HepG2 (cell line): ENCODE measurements around the gene SUN5. TPM values are rescaled to one million over a fixed set of nuclear protein-coding genes. Genes with fewer than 3 reads are reported as not detected.

ENCODE experiments used
- ATAC-seq: fragments of 200-7000 bp; cut with Tn5 transposase; 3 replicates; pipeline ENCODE4 v1.9.1; 2020; ENCODE audit warnings: mild to moderate bottlenecking, moderate library complexity
- BruUV-seq: library from RNA; stranded (reverse); fragments of 400-500 nt; replicated peaks from 2 replicates; lab custom pipeline; 2021; lab: Mats Ljungman, UMichigan
- CTCF ChIA-PET: fragments of 300-600 bp; formaldehyde crosslinking; extraction: SDS; loops from one replicate; lab custom pipeline; 2021; ENCODE audit warnings: low total read pairs, inconsistent platforms, low intra/inter-chr PET ratio; lab: Yijun Ruan, JAX
- POLR2A ChIA-PET: fragments of 350-600 bp; sonication (Branson Sonifier 250); formaldehyde crosslinking; loops from one replicate; lab custom pipeline; 2020; ENCODE audit warnings: antibody characterized with exemption, inconsistent platforms; lab: Yijun Ruan, JAX
- DNase-seq: peaks from one replicate; pipeline ENCODE4 v3.0.0-alpha.2; 2015; ENCODE audit warnings: low spot score
- FAIRE-seq: peaks from 3 replicates; lab custom pipeline; 2011; peaks lifted over from hg19 to GRCh38; lab: Jason Lieb, UNC
- H2AFZ ChIP-seq: one replicate; pipeline ENCODE4 v1.6.1; 2011; ENCODE audit warnings: low read length, inconsistent platforms
- H3K27ac ChIP-seq: fragments of 300-600 bp; 3 replicates; pipeline ENCODE4 v1.8.0; 2011; ENCODE audit warnings: mixed run types, mild to moderate bottlenecking, mixed read lengths, low read length, inconsistent platforms; ENCODE audit not compliant: insufficient read depth; ENCODE audit errors: extremely low read length
- H3K27me3 ChIP-seq, 2 experiments: fragments of 200-600 bp in 1 of 2; 2 replicates in 1 of 2; 3 replicates in 1 of 2; pipeline versions ENCODE4 v1.6.0 to v1.8.0; 2011; ENCODE audit warnings: low read length in 2 of 2, mild to moderate bottlenecking in 2 of 2, moderate library complexity in 2 of 2, inconsistent platforms in 1 of 2; ENCODE audit not compliant: insufficient read depth in 2 of 2, control insufficient read depth in 1 of 2
- H3K36me3 ChIP-seq, 2 experiments: fragments of 200-600 bp in 1 of 2; replicated peaks in 1 of 2; 2 replicates in 1 of 2; 3 replicates in 1 of 2; pipeline versions ENCODE4 v1.5.1 to v1.8.0; 2011; ENCODE audit warnings: low read length in 2 of 2, inconsistent platforms in 1 of 2; ENCODE audit not compliant: insufficient read depth in 2 of 2, control insufficient read depth in 1 of 2
- H3K4me1 ChIP-seq: 2 replicates; pipeline ENCODE4 v1.5.1; 2012; ENCODE audit warnings: low read length, inconsistent platforms; ENCODE audit not compliant: insufficient read depth
- H3K4me2 ChIP-seq: 2 replicates; pipeline ENCODE4 v1.6.0; 2011; ENCODE audit warnings: low read depth, low read length, inconsistent platforms
- H3K4me3 ChIP-seq, 3 experiments: fragments of 200-600 bp in 1 of 3; sonication (generic), shearing (Covaris generic) in 1 of 3; replicated peaks in 1 of 3; 2 replicates each; pipeline ENCODE4 v1.5.1; 2011 to 2016; ENCODE audit warnings: low read length in 3 of 3, inconsistent platforms in 2 of 3, low read depth in 2 of 3, mild to moderate bottlenecking in 2 of 3, control low read depth in 1 of 3, mixed read lengths in 1 of 3; ENCODE audit not compliant: insufficient read depth in 1 of 3
- H3K79me2 ChIP-seq: one replicate; pipeline ENCODE4 v1.6.1; 2011; ENCODE audit warnings: low read length, inconsistent platforms; ENCODE audit not compliant: insufficient read depth
- H3K9ac ChIP-seq: 2 replicates; pipeline ENCODE4 v1.6.0; 2011; ENCODE audit warnings: mild to moderate bottlenecking, low read depth, low read length, inconsistent platforms; ENCODE audit not compliant: insufficient read depth
- H3K9me3 ChIP-seq: 2 replicates; pipeline ENCODE4 v1.5.1; 2012; ENCODE audit warnings: mild to moderate bottlenecking, low read length
- H4K20me1 ChIP-seq: 2 replicates; pipeline ENCODE4 v1.6.0; 2011; ENCODE audit warnings: inconsistent platforms, mild to moderate bottlenecking, low read length, moderate library complexity; ENCODE audit not compliant: insufficient read depth
- AKAP8 ChIP-seq: sonication (generic); formaldehyde crosslinking; IDR thresholded peaks from 2 replicates; pipeline ENCODE4 v1.5.1; 2020; ENCODE audit warnings: mild to moderate bottlenecking, missing genetic modification reagents
- CREM ChIP-seq, 2 experiments: sonication (generic) in 1 of 2; formaldehyde crosslinking in 1 of 2; IDR thresholded peaks; 2 replicates each; pipeline versions ENCODE4 v1.4.0 to v1.6.1; 2016 to 2020; ENCODE audit warnings: antibody characterized with exemption in 1 of 2, mild to moderate bottlenecking in 1 of 2, missing genetic modification reagents in 1 of 2
- FOSL2 ChIP-seq: sonication (generic); formaldehyde crosslinking; IDR thresholded peaks from 2 replicates; pipeline ENCODE4 v1.4.0; 2020; ENCODE audit warnings: missing genetic modification reagents
- HOXA9 ChIP-seq: sonication (generic); formaldehyde crosslinking; IDR thresholded peaks from 2 replicates; pipeline ENCODE4 v1.8.1; 2022; ENCODE audit warnings: missing genetic modification reagents, mild to moderate bottlenecking, moderate library complexity, borderline replicate concordance
- JUN ChIP-seq: sonication (generic); formaldehyde crosslinking; IDR thresholded peaks from 2 replicates; pipeline ENCODE4 v1.4.0; 2020; ENCODE audit warnings: mild to moderate bottlenecking, missing genetic modification reagents
- NBN ChIP-seq: fragments of 450-650 bp; conservative IDR thresholded peaks from 2 replicates; pipeline ENCODE4 v1.6.1; 2017
- TBP ChIP-seq: sonication (generic); formaldehyde crosslinking; IDR thresholded peaks from 2 replicates; pipeline ENCODE4 v1.5.0; 2020; ENCODE audit warnings: missing genetic modification reagents
- XRCC5 ChIP-seq: fragments of 200-400 bp; formaldehyde crosslinking; optimal IDR thresholded peaks from 2 replicates; pipeline ENCODE3; 2017; ENCODE audit warnings: mild to moderate bottlenecking, low read length
- ZSCAN29 ChIP-seq: sonication (generic); formaldehyde crosslinking; conservative IDR thresholded peaks from 2 replicates; pipeline ENCODE4 v1.4.0; 2020; ENCODE audit warnings: mild to moderate bottlenecking, missing genetic modification reagents
- WGBS: methylation state at CpG from one replicate; pipeline ENCODE4 v1.1.6; 2017; ENCODE audit warnings: low lambda C conversion rate; 5-methylcytosine and 5-hydroxymethylcytosine counted together
- in situ Hi-C: cut with HindIII; loops from 2 replicates; pipeline ENCODE4 v1.10.0; 2017; ENCODE audit warnings: low pct_unique_long_range_greater_than_20kb; ENCODE audit not compliant: extremely low pct_ligation_motif_present
- intact Hi-C: fragments of 100-400 bp; cut with micrococcal nuclease; formaldehyde crosslinking; loops from one replicate; pipeline ENCODE4 v1.10.0; 2022; ENCODE audit not compliant: unreplicated experiment
- polyA plus RNA-seq, 8 experiments: library from polyadenylated mRNA; depleted of rRNA in 3 of 8; stranded (reverse) in 7 of 8; unstranded in 1 of 8; fragments of >200 nt; fragmentation: Illumina TruSeq in 4 of 8; extraction: Trizol in 4 of 8; gene quantifications; 2 replicates each; pipeline versions ENCODE4 v1.2.1 to v1.2.3, GENCODE V29; 2011 to 2016; ENCODE audit warnings: low read depth in 4 of 8, missing spikeins in 1 of 8, mixed read lengths in 1 of 8; ENCODE audit not compliant: insufficient read depth in 1 of 8
- total RNA-seq, 5 experiments: library from RNA; depleted of rRNA; stranded (reverse); fragments of >200 nt; fragmentation: Illumina TruSeq; extraction: Trizol; gene quantifications; 2 replicates each; pipeline ENCODE4 v1.2.3, GENCODE V29; 2016; ENCODE audit warnings: low read depth in 1 of 5
- TF ChIP-seq, protein P1 (sequence below): sonication (generic); formaldehyde crosslinking; IDR thresholded peaks from 2 replicates; pipeline ENCODE4 v1.4.0; 2020; ENCODE audit warnings: missing genetic modification reagents, borderline replicate concordance
- TF ChIP-seq, protein P2 (sequence below): IDR thresholded peaks from 2 replicates; pipeline ENCODE4 v1.6.1; 2016; ENCODE audit warnings: missing genetic modification reagents, missing compliant biosample characterization
- TF ChIP-seq, protein P3 (sequence below): sonication (generic); formaldehyde crosslinking; IDR thresholded peaks from 2 replicates; pipeline ENCODE4 v1.5.1; 2020; ENCODE audit warnings: missing genetic modification reagents, mild to moderate bottlenecking, borderline replicate concordance
- TF ChIP-seq, protein P4 (sequence below): IDR thresholded peaks from 2 replicates; pipeline ENCODE4 v1.4.0; 2020; ENCODE audit warnings: mild to moderate bottlenecking, missing genetic modification reagents
- TF ChIP-seq, protein P5 (sequence below): sonication (generic); formaldehyde crosslinking; IDR thresholded peaks from 2 replicates; pipeline ENCODE4 v1.8.1; 2023; ENCODE audit warnings: mild to moderate bottlenecking, missing genetic modification reagents

SUN5 gene
- total and polyA plus RNA-seq, 2 of the 13 experiments (the other 11 are each of a cell fraction or from before 2014, with no cell fraction given) = not detected

DNA sequence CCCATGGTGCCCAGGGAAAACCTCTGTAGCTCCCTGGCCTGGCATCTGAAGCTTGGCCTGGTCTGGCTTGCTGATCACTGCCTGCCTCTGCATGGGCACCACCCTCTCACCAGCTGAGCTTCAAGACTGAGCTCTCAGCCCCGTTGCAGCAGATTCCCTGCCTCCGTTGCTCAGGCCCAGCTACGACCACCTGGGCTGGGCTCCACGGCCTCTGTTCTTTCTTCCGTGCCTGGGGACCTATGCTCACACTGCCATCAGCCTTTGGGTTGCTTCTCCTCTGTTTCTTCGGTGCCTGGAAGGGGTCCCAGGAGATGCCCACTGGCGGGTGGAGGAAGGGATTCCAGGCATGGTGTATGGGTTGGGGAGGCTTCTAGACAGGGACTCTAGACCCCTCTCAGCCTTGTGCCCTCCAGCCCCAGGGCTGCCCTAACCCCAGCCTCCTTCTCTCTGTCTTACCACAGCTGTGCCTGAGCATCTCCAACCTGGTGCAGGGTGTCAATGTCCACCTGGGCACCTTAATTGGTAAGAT lies 12.4 kb upstream of the SUN5 start:
- Histone ChIP-seq H3K36me3 (peaks cover 68 to 94% of the 10 kb centered on the region in 2 experiments), H3K9me3 (no peaks in the 10 kb centered on the region), H3K4me1 (peaks cover 16% of the 10 kb centered on the region), H3K79me2 (no peaks in the 10 kb centered on the region), H3K9ac (no peak overlapping the region; the same call in 1 of the 2 replicates), H3K4me3 (no peak overlapping the region), H3K4me2 (no peak overlapping the region), H4K20me1 (peaks cover 21% of the 10 kb centered on the region; the same call in 1 of the 2 replicates), H2AFZ (no peak overlapping the region), H3K27ac (peak overlapping the region; percentile 3), H3K27me3 (no peaks in the 10 kb centered on the region)
- in situ Hi-C loops = no loop called here
- intact Hi-C loops = no loop called here
- ChIA-PET POLR2A (interaction anchor here (2.8 kb wide), 1 partner anchor 10 kb away, joined by 9 read pairs; no protein-coding TSS in a partner anchor), CTCF (no interaction called here)
- BruUV-seq = no TSS peak
- no peak for FAIRE-seq
- ATAC-seq = peak; percentile 4; the same call in 1 of the 3 replicates
- no peak for DNase-seq
- WGBS = 97% methylated on average over 7 of the region's 7 CpGs
- TF ChIP-seq AKAP8 (CRISPR knock-in tag) = peak; percentile 72; the same call in 1 of the 2 replicates
- TF ChIP-seq FOSL2 (CRISPR knock-in tag) = no peak
- TF ChIP-seq, protein P1, sequence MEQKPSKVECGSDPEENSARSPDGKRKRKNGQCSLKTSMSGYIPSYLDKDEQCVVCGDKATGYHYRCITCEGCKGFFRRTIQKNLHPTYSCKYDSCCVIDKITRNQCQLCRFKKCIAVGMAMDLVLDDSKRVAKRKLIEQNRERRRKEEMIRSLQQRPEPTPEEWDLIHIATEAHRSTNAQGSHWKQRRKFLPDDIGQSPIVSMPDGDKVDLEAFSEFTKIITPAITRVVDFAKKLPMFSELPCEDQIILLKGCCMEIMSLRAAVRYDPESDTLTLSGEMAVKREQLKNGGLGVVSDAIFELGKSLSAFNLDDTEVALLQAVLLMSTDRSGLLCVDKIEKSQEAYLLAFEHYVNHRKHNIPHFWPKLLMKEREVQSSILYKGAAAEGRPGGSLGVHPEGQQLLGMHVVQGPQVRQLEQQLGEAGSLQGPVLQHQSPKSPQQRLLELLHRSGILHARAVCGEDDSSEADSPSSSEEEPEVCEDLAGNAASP (CRISPR knock-in tag) = no peak
- no peak for TF ChIP-seq TBP (CRISPR knock-in tag)
- TF ChIP-seq JUN = no peak
- no peak for TF ChIP-seq CREM (IDR thresholded peaks at IDR 0.05)
- no peak for TF ChIP-seq CREM (CRISPR knock-in tag; IDR thresholded peaks at IDR 0.05)
- no peak for TF ChIP-seq NBN
- TF ChIP-seq, protein P2, sequence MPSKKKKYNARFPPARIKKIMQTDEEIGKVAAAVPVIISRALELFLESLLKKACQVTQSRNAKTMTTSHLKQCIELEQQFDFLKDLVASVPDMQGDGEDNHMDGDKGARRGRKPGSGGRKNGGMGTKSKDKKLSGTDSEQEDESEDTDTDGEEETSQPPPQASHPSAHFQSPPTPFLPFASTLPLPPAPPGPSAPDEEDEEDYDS = no peak
- TF ChIP-seq XRCC5 = no peak
- TF ChIP-seq, protein P3, sequence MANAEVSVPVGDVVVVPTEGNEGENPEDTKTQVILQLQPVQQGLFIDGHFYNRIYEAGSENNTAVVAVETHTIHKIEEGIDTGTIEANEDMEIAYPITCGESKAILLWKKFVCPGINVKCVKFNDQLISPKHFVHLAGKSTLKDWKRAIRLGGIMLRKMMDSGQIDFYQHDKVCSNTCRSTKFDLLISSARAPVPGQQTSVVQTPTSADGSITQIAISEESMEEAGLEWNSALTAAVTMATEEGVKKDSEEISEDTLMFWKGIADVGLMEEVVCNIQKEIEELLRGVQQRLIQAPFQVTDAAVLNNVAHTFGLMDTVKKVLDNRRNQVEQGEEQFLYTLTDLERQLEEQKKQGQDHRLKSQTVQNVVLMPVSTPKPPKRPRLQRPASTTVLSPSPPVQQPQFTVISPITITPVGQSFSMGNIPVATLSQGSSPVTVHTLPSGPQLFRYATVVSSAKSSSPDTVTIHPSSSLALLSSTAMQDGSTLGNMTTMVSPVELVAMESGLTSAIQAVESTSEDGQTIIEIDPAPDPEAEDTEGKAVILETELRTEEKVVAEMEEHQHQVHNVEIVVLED (CRISPR knock-in tag) = no peak
- TF ChIP-seq, protein P4, sequence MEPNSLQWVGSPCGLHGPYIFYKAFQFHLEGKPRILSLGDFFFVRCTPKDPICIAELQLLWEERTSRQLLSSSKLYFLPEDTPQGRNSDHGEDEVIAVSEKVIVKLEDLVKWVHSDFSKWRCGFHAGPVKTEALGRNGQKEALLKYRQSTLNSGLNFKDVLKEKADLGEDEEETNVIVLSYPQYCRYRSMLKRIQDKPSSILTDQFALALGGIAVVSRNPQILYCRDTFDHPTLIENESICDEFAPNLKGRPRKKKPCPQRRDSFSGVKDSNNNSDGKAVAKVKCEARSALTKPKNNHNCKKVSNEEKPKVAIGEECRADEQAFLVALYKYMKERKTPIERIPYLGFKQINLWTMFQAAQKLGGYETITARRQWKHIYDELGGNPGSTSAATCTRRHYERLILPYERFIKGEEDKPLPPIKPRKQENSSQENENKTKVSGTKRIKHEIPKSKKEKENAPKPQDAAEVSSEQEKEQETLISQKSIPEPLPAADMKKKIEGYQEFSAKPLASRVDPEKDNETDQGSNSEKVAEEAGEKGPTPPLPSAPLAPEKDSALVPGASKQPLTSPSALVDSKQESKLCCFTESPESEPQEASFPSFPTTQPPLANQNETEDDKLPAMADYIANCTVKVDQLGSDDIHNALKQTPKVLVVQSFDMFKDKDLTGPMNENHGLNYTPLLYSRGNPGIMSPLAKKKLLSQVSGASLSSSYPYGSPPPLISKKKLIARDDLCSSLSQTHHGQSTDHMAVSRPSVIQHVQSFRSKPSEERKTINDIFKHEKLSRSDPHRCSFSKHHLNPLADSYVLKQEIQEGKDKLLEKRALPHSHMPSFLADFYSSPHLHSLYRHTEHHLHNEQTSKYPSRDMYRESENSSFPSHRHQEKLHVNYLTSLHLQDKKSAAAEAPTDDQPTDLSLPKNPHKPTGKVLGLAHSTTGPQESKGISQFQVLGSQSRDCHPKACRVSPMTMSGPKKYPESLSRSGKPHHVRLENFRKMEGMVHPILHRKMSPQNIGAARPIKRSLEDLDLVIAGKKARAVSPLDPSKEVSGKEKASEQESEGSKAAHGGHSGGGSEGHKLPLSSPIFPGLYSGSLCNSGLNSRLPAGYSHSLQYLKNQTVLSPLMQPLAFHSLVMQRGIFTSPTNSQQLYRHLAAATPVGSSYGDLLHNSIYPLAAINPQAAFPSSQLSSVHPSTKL (CRISPR knock-in tag) = no peak
- TF ChIP-seq, protein P5, sequence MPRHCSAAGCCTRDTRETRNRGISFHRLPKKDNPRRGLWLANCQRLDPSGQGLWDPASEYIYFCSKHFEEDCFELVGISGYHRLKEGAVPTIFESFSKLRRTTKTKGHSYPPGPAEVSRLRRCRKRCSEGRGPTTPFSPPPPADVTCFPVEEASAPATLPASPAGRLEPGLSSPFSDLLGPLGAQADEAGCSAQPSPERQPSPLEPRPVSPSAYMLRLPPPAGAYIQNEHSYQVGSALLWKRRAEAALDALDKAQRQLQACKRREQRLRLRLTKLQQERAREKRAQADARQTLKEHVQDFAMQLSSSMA (CRISPR knock-in tag) = no peak
- no peak for TF ChIP-seq ZSCAN29 (CRISPR knock-in tag)
- no peak for TF ChIP-seq HOXA9
